Daoy (cell line): ENCODE results near the gene CYP21A2. TPM values are rescaled to one million over a fixed set of nuclear protein-coding genes. Genes with fewer than 3 reads are reported as not detected.
"Not testable (repeated sequence)": the region's sequence is repeated elsewhere in the genome, so short reads cannot be mapped to it uniquely, and the experiment has no call there.

Experiments
- DNase-seq: peaks from one replicate; pipeline ENCODE4 v3.0.0-alpha.2; 2015; ENCODE audit warnings: low read depth
- total RNA-seq: library from RNA; depleted of rRNA; stranded (reverse); fragments of >200 nt; shearing (Covaris generic); gene quantifications from 2 replicates; pipeline ENCODE4 v1.2.3, GENCODE V29; 2014; rRNA removed

The CYP21A2 gene
- total RNA-seq: not detected in 2 replicates

DNA sequence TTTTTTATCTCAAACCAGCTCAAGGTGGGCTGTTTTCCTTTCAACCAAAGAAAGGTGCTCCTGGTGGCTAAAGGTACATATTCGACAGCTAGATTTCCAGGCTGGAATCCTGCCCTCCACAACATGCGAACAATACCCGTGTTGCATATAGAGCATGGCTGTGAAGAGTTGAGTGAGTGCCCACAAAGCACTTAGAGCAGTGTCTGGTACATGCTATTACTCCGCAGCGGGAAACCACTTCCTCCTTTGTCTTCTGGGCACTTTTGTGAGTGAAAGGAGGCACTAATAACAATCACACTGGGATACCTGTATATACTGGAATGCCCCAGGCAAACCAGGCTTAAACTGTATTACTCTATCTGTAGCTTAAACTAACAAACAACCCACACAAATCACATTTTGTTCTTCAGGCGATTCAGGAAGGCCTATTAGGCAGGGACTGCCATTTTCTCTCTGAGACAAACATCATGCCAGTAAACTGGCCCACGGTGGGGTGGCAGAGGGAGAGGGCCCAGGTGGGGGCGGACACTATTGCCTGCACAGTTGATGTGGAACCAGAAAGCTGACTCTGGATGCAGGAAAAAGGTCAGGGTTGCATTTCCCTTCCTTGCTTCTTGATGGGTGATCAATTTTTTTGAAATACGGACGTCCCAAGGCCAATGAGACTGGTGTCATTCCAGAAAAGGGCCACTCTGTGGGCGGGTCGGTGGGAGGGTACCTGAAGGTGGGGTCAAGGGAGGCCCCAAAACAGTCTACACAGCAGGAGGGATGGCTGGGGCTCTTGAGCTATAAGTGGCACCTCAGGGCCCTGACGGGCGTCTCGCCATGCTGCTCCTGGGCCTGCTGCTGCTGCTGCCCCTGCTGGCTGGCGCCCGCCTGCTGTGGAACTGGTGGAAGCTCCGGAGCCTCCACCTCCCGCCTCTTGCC, at the start of gene CYP21A2:
TSS of gene CYP21A2 (plus strand) at position 818 of the 927 bp plus-strand sequence. CDS start at position 826, 8 bp downstream.
- not testable (repeated sequence) for DNase-seq

DNA sequence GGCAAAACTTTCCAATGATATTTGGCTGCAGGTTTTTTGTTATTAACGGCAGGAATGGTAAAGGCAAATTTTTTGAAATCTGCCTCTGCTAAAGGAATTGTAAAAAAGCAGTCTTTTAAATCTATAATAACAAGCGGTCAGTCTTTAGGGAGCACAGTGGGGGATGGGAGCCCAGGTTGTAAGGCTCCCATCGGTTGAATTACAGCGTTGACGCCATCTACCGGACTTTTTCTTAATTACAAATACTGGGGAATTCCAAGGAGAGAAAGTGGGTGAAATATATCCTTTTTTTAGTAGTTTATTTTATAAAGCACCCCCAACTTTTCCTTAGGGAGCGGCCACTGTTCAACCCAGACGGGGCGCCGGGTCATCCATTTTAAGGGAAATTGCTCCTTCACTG, 48.9 kb upstream of the CYP21A2 start:
- DNase-seq: not testable (repeated sequence)

- DNase-seq: not testable (repeated sequence)
Measured at GRCh38 chr6:31994421-31994820, 43.8 kb upstream of the CYP21A2 start.

DNA sequence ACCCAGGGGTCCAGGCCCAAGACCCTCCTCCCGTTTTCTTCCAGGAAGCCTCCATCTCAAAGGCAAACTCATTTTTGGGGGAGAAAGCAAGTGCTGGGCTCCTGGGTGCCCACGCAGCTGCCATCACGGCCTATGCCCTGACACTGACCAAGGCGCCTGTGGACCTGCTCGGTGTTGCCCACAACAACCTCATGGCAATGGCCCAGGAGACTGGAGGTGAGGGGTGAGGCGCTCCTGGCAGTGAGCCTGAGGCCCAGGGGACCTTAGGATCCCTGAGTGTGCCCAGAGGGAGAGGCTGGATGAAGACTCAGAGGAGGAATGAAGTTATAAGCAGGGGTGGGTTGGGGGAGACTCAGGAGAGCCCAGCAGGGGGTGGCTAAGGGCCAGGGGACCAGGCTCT, 41.8 kb upstream of the CYP21A2 start:
- DNase-seq: not testable (repeated sequence)

- DNase-seq: not testable (repeated sequence)
Measured at GRCh38 chr6:32002546-32003268, 35.5 kb upstream of the CYP21A2 start.

DNA sequence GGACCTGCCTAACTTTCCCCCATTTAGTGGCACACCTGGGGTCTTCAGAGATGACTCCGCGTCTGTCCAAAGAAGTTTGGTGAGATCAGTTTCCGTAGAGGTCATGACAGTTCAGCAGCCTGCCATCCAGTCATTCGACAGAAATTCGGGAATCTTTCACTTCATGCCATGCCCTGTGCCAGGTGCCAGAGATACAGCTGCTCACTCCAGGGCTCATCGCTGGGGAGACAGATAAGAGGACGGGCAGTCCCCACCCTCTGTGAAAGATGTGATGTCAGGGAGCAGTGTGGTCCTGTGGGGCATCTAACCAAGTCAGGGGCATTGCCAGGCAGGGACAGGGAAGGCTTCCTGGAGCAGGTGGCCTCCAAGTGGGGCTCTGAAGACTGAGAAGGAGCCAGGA, 34.9 kb upstream of the CYP21A2 start:
- DNase-seq: not testable (repeated sequence)

- DNase-seq: not testable (repeated sequence)
Measured at GRCh38 chr6:32004393-32004792, 33.8 kb upstream of the CYP21A2 start.

GRCh38 chr6:32004864-32005537, 33.2 kb upstream of the CYP21A2 start:
- not testable (repeated sequence) for DNase-seq

DNA sequence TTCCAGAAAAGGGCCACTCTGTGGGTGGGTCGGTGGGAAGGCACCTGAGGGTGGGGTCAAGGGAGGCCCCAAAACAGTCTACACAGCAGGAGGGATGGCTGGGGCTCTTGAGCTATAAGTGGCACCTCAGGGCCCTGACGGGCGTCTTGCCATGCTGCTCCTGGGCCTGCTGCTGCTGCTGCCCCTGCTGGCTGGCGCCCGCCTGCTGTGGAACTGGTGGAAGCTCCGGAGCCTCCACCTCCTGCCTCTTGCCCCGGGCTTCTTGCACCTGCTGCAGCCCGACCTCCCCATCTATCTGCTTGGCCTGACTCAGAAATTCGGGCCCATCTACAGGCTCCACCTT, 32.7 kb upstream of the CYP21A2 start:
- not testable (repeated sequence) for DNase-seq

GRCh38 chr6:32005991-32006529, 32.2 kb upstream of the CYP21A2 start:
- DNase-seq: not testable (repeated sequence)

GRCh38 chr6:32007086-32007485, 31.1 kb upstream of the CYP21A2 start:
- not testable (repeated sequence) for DNase-seq

DNA sequence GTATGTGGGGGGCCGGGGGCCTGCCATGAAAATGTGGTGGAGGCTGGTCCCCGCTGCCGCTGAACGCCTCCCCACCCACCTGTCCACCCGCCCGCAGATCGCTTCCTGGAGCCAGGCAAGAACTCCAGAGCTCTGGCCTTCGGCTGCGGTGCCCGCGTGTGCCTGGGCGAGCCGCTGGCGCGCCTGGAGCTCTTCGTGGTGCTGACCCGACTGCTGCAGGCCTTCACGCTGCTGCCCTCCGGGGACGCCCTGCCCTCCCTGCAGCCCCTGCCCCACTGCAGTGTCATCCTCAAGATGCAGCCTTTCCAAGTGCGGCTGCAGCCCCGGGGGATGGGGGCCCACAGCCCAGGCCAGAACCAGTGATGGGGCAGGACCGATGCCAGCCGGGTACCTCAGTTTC, 30.2 kb upstream of the CYP21A2 start:
- DNase-seq: not testable (repeated sequence)

DNA sequence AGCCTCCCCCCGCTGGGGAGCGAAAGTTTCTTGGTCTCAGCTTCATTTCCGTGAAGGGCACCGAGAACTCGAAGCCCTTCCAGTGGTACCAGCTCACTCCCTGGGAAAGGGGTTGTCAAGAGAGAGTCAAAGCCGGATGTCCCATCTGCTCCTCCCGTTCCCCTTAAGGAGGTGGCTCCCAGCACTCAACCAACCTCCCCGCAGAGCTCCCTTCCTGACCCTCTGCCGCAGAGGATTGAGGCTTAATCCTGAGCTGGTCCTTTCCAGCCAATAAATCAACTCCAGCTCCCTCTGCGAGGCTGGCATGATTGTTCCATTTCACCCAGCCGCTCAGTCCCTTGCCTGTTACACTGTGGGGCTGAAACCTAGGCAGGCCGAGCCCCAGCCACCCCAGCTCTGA, 29.6 kb upstream of the CYP21A2 start:
- DNase-seq: not testable (repeated sequence)

DNA sequence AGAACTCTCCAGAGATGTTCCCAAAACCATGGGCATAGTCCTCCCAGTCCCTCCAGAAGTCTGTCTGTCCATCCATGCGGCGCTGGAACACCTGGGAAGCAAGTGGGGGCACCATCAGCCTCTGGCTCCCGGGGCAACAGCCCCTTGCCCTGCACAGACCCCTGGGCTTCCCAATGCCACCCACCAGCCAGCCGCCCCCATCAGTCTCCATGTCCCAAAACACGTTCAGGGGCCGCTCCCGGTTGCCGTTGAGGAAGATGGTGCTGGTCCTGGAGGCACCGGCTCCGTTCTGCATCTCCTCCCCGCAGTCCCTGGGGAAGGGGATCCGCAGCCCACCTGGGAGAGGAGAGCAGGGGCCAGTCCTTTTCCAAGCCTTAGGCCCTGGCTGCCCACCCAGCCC, 28.7 kb upstream of the CYP21A2 start:
- not testable (repeated sequence) for DNase-seq

GRCh38 chr6:32010856-32011530, 27.2 kb upstream of the CYP21A2 start:
- DNase-seq: not testable (repeated sequence)

GRCh38 chr6:32012941-32013617, 25.1 kb upstream of the CYP21A2 start:
- DNase-seq: peak; percentile 2

DNA sequence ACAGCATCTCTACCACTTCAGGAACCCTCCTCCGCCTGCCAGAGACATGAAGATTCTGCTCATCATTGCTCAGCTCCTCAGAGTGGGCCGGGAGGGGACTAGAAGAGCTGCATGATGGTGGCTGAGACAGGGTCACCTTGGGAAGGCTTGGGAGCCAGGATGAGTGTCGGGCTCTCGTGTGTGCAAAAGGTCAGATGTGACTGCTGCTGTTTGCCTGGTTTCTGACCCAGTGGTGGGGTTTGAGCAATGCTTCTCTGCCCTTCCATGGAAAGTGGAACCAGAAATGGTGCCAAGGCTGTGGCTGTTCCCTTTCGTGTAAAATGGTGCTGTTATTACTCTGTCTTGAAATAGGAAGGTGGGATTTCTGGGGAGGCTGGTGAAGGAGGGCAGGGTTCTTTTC, 24.5 kb upstream of the CYP21A2 start:
- DNase-seq: not testable (repeated sequence)

DNA sequence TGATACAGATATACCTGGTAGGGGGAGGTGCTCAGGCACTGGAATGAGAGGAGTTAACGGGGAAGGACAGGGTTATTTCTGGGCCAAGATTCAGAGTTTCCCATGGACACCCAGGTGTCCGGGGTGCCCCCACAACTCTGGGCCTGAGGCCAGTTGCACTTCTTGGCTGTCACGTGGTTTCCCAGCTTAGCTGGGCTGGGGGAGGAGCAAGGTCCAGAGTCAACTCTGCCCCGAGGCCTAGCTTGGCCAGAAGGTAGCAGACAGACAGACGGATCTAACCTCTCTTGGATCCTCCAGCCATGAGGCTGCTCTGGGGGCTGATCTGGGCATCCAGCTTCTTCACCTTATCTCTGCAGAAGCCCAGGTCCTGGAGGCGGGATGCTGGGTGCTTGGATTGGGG, 23.7 kb upstream of the CYP21A2 start, which contains the start of gene C4B:
TSS of gene C4B (plus strand) at position 249 of the 400 bp plus-strand sequence. CDS start at position 300, 51 bp downstream.
- DNase-seq: not testable (repeated sequence)

GRCh38 chr6:32022100-32022499, 16.1 kb upstream of the CYP21A2 start:
- DNase-seq: not testable (repeated sequence)

DNA sequence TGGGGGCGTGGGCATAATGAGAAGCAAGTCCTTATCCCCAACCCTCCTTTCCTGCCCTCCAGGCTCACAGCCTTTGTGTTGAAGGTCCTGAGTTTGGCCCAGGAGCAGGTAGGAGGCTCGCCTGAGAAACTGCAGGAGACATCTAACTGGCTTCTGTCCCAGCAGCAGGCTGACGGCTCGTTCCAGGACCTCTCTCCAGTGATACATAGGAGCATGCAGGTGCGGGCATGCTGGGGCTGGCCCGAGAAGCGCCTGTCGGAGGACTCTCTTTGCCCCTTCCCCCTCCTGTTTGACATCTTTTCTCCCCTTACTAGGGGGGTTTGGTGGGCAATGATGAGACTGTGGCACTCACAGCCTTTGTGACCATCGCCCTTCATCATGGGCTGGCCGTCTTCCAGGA, 9.6 kb upstream of the CYP21A2 start:
- DNase-seq: not testable (repeated sequence)
